ENCODE data around the gene SPINDOC. TPM values are rescaled to one million over a fixed set of nuclear protein-coding genes. Genes with fewer than 3 reads are reported as not detected.

SPINDOC gene
- polyA plus RNA-seq, 1 donor (not counting 4 experiments of a cell fraction or from before 2014, with no cell fraction given): 8.1 TPM

DNA sequence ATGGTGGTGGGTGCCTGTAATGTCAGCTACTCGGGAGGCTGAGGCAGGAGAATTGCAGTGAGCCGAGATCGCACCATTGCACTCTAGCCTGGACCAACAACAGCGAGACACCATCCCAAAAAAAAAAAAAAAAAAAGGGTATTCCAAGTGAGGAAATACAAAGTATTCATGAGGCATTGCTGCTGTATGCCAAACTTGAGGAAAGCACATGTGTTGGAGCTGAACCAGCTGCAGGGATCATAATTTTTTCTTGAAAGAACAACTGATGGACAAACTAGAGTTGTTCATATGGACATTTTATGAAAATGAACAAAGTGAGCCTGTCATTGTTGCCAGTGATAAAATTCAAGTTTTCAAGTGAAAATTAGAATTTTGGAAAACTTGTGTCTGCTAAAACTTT, 41.4 kb downstream of the SPINDOC start:
- H4K20me1 ChIP-seq (ENCODE audit: control insufficient read depth, extremely low read depth, insufficient read depth, low read length): no peaks in the 10 kb centered on the region

DNA sequence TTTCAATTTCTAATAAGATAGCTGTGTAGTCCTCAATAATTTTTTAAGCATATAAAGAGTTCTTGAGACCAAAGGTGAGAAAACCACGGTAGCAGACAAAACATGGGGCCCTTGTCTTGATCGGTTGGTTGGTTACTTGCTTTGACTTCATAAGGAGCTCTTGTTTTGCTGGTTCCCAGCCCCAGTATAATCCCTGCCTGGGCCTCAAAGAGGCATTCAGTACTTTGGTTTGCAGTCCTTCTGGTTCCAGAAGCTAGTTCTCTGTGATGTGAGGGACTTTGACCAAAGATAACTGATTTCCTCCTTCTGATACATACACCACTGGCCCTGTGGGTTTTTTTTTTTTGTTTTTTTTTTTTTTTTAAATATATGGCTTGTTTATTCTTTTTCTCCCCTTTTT, 42.7 kb downstream of the SPINDOC start:
- H3K27me3 ChIP-seq (ENCODE audit: control insufficient read depth, extremely low read depth, insufficient read depth, low read length): no peaks in the 10 kb centered on the region
- H3K9me1 ChIP-seq (ENCODE audit: control insufficient read depth, extremely low read depth, insufficient read depth, low read length): no peaks in the 10 kb centered on the region
- H3K9ac ChIP-seq (ENCODE audit: control insufficient read depth, extremely low read depth, insufficient read depth, low read length): no peak overlapping the region
- H3K4me1 ChIP-seq (ENCODE audit: control insufficient read depth, extremely low read depth, insufficient read depth, low read length): no peaks in the 10 kb centered on the region
- H3K4me2 ChIP-seq (ENCODE audit: control insufficient read depth, extremely low read depth, insufficient read depth, low read depth, low read length): no peak overlapping the region
- H3K27ac ChIP-seq (ENCODE audit: control insufficient read depth, insufficient read depth, low read length): no peak overlapping the region
- H4K20me1 ChIP-seq (ENCODE audit: control insufficient read depth, extremely low read depth, insufficient read depth, low read length): no peaks in the 10 kb centered on the region
- DNase-seq (ENCODE audit: low read depth, low spot score) (no peak), FAIRE-seq (no peak)
- dilution Hi-C loops (cut with MboI; ENCODE audit: extremely low pct_ligation_motif_present, low sequenced_read_pairs): no loop called here
- H3K4me3 ChIP-seq (ENCODE audit: control insufficient read depth in 2 of 3, extremely low read depth in 1 of 3, insufficient read depth in 2 of 3, low read depth in 1 of 3, low read length in 3 of 3): no peak overlapping the region
- no peak overlapping the region for H2AFZ ChIP-seq (ENCODE audit: control insufficient read depth, low read length)
- H3K9me3 ChIP-seq (ENCODE audit: control insufficient read depth, low read depth, low read length): no peaks in the 10 kb centered on the region
- TF ChIP-seq, protein P1, sequence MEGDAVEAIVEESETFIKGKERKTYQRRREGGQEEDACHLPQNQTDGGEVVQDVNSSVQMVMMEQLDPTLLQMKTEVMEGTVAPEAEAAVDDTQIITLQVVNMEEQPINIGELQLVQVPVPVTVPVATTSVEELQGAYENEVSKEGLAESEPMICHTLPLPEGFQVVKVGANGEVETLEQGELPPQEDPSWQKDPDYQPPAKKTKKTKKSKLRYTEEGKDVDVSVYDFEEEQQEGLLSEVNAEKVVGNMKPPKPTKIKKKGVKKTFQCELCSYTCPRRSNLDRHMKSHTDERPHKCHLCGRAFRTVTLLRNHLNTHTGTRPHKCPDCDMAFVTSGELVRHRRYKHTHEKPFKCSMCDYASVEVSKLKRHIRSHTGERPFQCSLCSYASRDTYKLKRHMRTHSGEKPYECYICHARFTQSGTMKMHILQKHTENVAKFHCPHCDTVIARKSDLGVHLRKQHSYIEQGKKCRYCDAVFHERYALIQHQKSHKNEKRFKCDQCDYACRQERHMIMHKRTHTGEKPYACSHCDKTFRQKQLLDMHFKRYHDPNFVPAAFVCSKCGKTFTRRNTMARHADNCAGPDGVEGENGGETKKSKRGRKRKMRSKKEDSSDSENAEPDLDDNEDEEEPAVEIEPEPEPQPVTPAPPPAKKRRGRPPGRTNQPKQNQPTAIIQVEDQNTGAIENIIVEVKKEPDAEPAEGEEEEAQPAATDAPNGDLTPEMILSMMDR (optimal IDR thresholded peaks at IDR 0.05 in 1 of 3, IDR thresholded peaks at IDR 0.05 in 1 of 3, conservative IDR thresholded peaks at IDR 0.05 in 1 of 3; ENCODE audit: extremely low read depth in 1 of 3, insufficient read depth in 2 of 3, low read length in 3 of 3): no peak
- TF ChIP-seq EZH2 (IDR thresholded peaks at IDR 0.05; ENCODE audit: low read length): no peak
- H3K79me2 ChIP-seq (ENCODE audit: control insufficient read depth, insufficient read depth, low read length): peaks cover 67% of the 10 kb centered on the region
- peaks cover under 1 to 6% of the 10 kb centered on the region in 2 experiments for H3K36me3 ChIP-seq (ENCODE audit: control insufficient read depth in 2 of 2, extremely low read depth in 1 of 2, insufficient read depth in 2 of 2, low read length in 2 of 2)

More for the DNA sequence above, 41.4 kb downstream of the SPINDOC start:
- H3K4me1 ChIP-seq (ENCODE audit: control insufficient read depth, extremely low read depth, insufficient read depth, low read length): no peaks in the 10 kb centered on the region
- H3K79me2 ChIP-seq (ENCODE audit: control insufficient read depth, insufficient read depth, low read length): peaks cover 72% of the 10 kb centered on the region
- no peak overlapping the region for H3K4me2 ChIP-seq (ENCODE audit: control insufficient read depth, extremely low read depth, insufficient read depth, low read depth, low read length)
- peaks cover 6 to 7% of the 10 kb centered on the region in 2 experiments for H3K36me3 ChIP-seq (ENCODE audit: control insufficient read depth in 2 of 2, extremely low read depth in 1 of 2, insufficient read depth in 2 of 2, low read length in 2 of 2)
- FAIRE-seq: no peak
- H3K4me3 ChIP-seq (ENCODE audit: control insufficient read depth in 2 of 3, extremely low read depth in 1 of 3, insufficient read depth in 2 of 3, low read depth in 1 of 3, low read length in 3 of 3): no peak overlapping the region
- DNase-seq (ENCODE audit: low read depth, low spot score): no peak
- H3K27ac ChIP-seq (ENCODE audit: control insufficient read depth, insufficient read depth, low read length): no peak overlapping the region
- H3K9me1 ChIP-seq (ENCODE audit: control insufficient read depth, extremely low read depth, insufficient read depth, low read length): no peaks in the 10 kb centered on the region
- no peak overlapping the region for H2AFZ ChIP-seq (ENCODE audit: control insufficient read depth, low read length)
- H3K9ac ChIP-seq (ENCODE audit: control insufficient read depth, extremely low read depth, insufficient read depth, low read length): no peak overlapping the region
- no peaks in the 10 kb centered on the region for H3K9me3 ChIP-seq (ENCODE audit: control insufficient read depth, low read depth, low read length)
- dilution Hi-C loops (cut with MboI; ENCODE audit: extremely low pct_ligation_motif_present, low sequenced_read_pairs): no loop called here
- H3K27me3 ChIP-seq (ENCODE audit: control insufficient read depth, extremely low read depth, insufficient read depth, low read length): no peaks in the 10 kb centered on the region
- TF ChIP-seq, protein P1 (optimal IDR thresholded peaks at IDR 0.05 in 1 of 3, IDR thresholded peaks at IDR 0.05 in 1 of 3, conservative IDR thresholded peaks at IDR 0.05 in 1 of 3; ENCODE audit: extremely low read depth in 1 of 3, insufficient read depth in 2 of 3, low read length in 3 of 3): no peak
- TF ChIP-seq EZH2 (IDR thresholded peaks at IDR 0.05; ENCODE audit: low read length): no peak

Measured in keratinocyte (primary cell).